ENCODE results near the gene TRAPPC5. TPM values are rescaled to one million over a fixed set of nuclear protein-coding genes. Genes with fewer than 3 reads are reported as not detected.
"Not testable (repeated sequence)": the region's sequence is repeated elsewhere in the genome, so short reads cannot be mapped to it uniquely, and the experiment has no call there.

The TRAPPC5 gene
- total and polyA plus RNA-seq, 3 donors from 2014 or later: 194 to 226 (median 214) TPM

- no peaks in the 10 kb centered on the region for H3K36me3 ChIP-seq (ENCODE audit: low read depth, missing control alignments)
- H3K27me3 ChIP-seq: no peaks in the 10 kb centered on the region
- H3K4me3 ChIP-seq: no peak overlapping the region
- H3K27ac ChIP-seq: no peak overlapping the region
- DNase-seq: no peak
- WGBS, 2 donors: 90 to 92% methylated on average over 7 to 27 of the region's 27 CpGs
- no peaks in the 10 kb centered on the region for H3K4me1 ChIP-seq
- TF ChIP-seq POLR2A (IDR thresholded peaks at IDR 0.05) (no peak), CTCF (IDR thresholded peaks at IDR 0.05) (no peak)
- intact Hi-C loops (cut with DNase I; ENCODE audit: low total_unique reads): no loop called here
- no peaks in the 10 kb centered on the region for H3K9me3 ChIP-seq
Observed at GRCh38 chr19:7642295-7643030, 38.2 kb upstream of the TRAPPC5 start.

GRCh38 chr19:7643031-7643415 is 37.6 kb upstream of the TRAPPC5 start:
- H3K27me3 ChIP-seq: no peaks in the 10 kb centered on the region
- 90 to 94% methylated on average over 7 to 8 of the region's 8 CpGs for WGBS, 2 donors
- H3K4me1 ChIP-seq: no peaks in the 10 kb centered on the region
- intact Hi-C loops (cut with DNase I; ENCODE audit: low total_unique reads): no loop called here
- no peak overlapping the region for H3K4me3 ChIP-seq
- no peak for DNase-seq
- TF ChIP-seq CTCF (IDR thresholded peaks at IDR 0.05) (no peak), POLR2A (IDR thresholded peaks at IDR 0.05) (no peak)
- no peak overlapping the region for H3K27ac ChIP-seq
- H3K36me3 ChIP-seq (ENCODE audit: low read depth, missing control alignments): no peaks in the 10 kb centered on the region
- H3K9me3 ChIP-seq: no peaks in the 10 kb centered on the region

GRCh38 chr19:7643629-7644549 is 36.7 kb upstream of the TRAPPC5 start:
- DNase-seq; H3K36me3 ChIP-seq (ENCODE audit: low read depth, missing control alignments); intact Hi-C loops (cut with DNase I; ENCODE audit: low total_unique reads); H3K4me1 ChIP-seq; H3K4me3 ChIP-seq; H3K27me3 ChIP-seq; H3K27ac ChIP-seq; H3K9me3 ChIP-seq: not testable (repeated sequence)
- 59 to 72% methylated on average over 10 of the region's 10 CpGs for WGBS, 2 donors

- H3K36me3 ChIP-seq (ENCODE audit: low read depth, missing control alignments): no peaks in the 10 kb centered on the region
- no peak for DNase-seq
- no peaks in the 10 kb centered on the region for H3K9me3 ChIP-seq
- TF ChIP-seq CTCF (IDR thresholded peaks at IDR 0.05): no peak
- no peak for TF ChIP-seq POLR2A (IDR thresholded peaks at IDR 0.05)
- no peaks in the 10 kb centered on the region for H3K27me3 ChIP-seq
- WGBS, 2 donors: 91 to 100% methylated on average over 3 to 20 of the region's 20 CpGs
- H3K4me1 ChIP-seq: no peaks in the 10 kb centered on the region
- intact Hi-C loops (cut with DNase I; ENCODE audit: low total_unique reads): no loop called here
- H3K27ac ChIP-seq: no peak overlapping the region
- no peak overlapping the region for H3K4me3 ChIP-seq
Observed at GRCh38 chr19:7644550-7644877, 36.1 kb upstream of the TRAPPC5 start.

GRCh38 chr19:7645163-7645562 is 35.5 kb upstream of the TRAPPC5 start:
- H3K4me3 ChIP-seq: no peak overlapping the region
- WGBS, 2 donors: 91 to 97% methylated on average over 5 to 14 of the region's 14 CpGs
- no peak for DNase-seq
- H3K9me3 ChIP-seq: no peaks in the 10 kb centered on the region
- no peaks in the 10 kb centered on the region for H3K36me3 ChIP-seq (ENCODE audit: low read depth, missing control alignments)
- TF ChIP-seq CTCF (IDR thresholded peaks at IDR 0.05) (no peak), POLR2A (IDR thresholded peaks at IDR 0.05) (no peak)
- intact Hi-C loops (cut with DNase I; ENCODE audit: low total_unique reads): no loop called here
- no peaks in the 10 kb centered on the region for H3K4me1 ChIP-seq
- no peak overlapping the region for H3K27ac ChIP-seq
- H3K27me3 ChIP-seq: no peaks in the 10 kb centered on the region
